AG04450 (cell line): Measurements from ENCODE around the gene TXNDC16. TPM values are rescaled to one million over a fixed set of nuclear protein-coding genes. Genes with fewer than 3 reads are reported as not detected.
"Not testable (repeated sequence)": the region's sequence is repeated elsewhere in the genome, so short reads cannot be mapped to it uniquely, and the experiment has no call there.

Experiments used
- CTCF ChIA-PET: fragments of 300-600, 350-600 bp; formaldehyde crosslinking; extraction: SDS; loops from one replicate; lab custom pipeline; 2022; ENCODE audit warnings: antibody characterized with exemption, inconsistent platforms; lab: Charles Lee
- POLR2A ChIA-PET: fragments of 350-600 bp; formaldehyde crosslinking; extraction: SDS; loops from one replicate; lab custom pipeline; 2021; ENCODE audit warnings: antibody characterized with exemption, inconsistent platforms; lab: Yijun Ruan, JAX
- DNase-seq: peaks from one replicate; pipeline ENCODE4 v3.0.0-alpha.2; 2011; ENCODE audit warnings: low read depth, low spot score
- H3K27ac ChIP-seq: one replicate; pipeline ENCODE4 v1.5.1; 2012; ENCODE audit warnings: low read depth, low read length, control low read depth
- H3K27me3 ChIP-seq: one replicate; pipeline ENCODE4 v1.6.0; 2012; ENCODE audit warnings: low read length; ENCODE audit not compliant: control insufficient read depth, insufficient read depth
- H3K4me3 ChIP-seq: 2 replicates; pipeline ENCODE4 v1.5.1; 2011; ENCODE audit warnings: mild to moderate bottlenecking, low read depth, low read length, control low read depth
- H3K9me3 ChIP-seq: 2 replicates; pipeline ENCODE4 v1.5.1; 2012; ENCODE audit warnings: low read length; ENCODE audit not compliant: control insufficient read depth, insufficient read depth
- polyA plus RNA-seq: library from polyadenylated mRNA; depleted of rRNA; stranded (reverse); fragments of >200 nt; gene quantifications from 2 replicates; pipeline ENCODE4 v1.2.3, GENCODE V29; 2011
- TF ChIP-seq, protein P1 (sequence below): IDR thresholded peaks from 2 replicates; pipeline ENCODE4 v1.5.1; 2011; ENCODE audit warnings: low read depth, low read length, control low read depth, inconsistent platforms

Gene TXNDC16
- polyA plus RNA-seq, 1 experiment: 3.8 TPM

DNA sequence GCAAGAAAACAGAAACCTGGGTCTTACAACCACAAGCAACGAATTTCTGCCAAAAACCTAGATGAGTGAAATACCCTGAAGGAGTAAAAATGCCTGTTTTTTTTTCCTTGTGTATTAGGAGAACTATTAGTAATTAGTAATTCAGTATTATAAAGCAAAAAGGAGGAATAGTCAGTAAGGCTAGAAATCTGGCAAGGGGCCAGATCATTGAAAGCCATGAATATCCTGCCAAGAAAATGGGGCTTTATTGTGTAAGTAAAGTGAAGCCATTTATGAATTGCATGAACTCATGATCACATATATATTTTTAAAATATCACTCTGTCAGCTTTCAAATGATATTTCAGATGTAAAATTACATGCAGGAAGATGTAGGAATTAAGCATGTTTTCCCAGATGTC lies 57.9 kb downstream of the TXNDC16 start:
- no peak overlapping the region for H3K4me3 ChIP-seq
- DNase-seq: no peak
- no peak overlapping the region for H3K27ac ChIP-seq
- H3K9me3 ChIP-seq: peaks cover 4% of the 10 kb centered on the region
- CTCF ChIA-PET: no interaction called here
- POLR2A ChIA-PET: no interaction called here
- TF ChIP-seq, protein P1, sequence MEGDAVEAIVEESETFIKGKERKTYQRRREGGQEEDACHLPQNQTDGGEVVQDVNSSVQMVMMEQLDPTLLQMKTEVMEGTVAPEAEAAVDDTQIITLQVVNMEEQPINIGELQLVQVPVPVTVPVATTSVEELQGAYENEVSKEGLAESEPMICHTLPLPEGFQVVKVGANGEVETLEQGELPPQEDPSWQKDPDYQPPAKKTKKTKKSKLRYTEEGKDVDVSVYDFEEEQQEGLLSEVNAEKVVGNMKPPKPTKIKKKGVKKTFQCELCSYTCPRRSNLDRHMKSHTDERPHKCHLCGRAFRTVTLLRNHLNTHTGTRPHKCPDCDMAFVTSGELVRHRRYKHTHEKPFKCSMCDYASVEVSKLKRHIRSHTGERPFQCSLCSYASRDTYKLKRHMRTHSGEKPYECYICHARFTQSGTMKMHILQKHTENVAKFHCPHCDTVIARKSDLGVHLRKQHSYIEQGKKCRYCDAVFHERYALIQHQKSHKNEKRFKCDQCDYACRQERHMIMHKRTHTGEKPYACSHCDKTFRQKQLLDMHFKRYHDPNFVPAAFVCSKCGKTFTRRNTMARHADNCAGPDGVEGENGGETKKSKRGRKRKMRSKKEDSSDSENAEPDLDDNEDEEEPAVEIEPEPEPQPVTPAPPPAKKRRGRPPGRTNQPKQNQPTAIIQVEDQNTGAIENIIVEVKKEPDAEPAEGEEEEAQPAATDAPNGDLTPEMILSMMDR: no peak
- H3K27me3 ChIP-seq: no peaks in the 10 kb centered on the region

DNA sequence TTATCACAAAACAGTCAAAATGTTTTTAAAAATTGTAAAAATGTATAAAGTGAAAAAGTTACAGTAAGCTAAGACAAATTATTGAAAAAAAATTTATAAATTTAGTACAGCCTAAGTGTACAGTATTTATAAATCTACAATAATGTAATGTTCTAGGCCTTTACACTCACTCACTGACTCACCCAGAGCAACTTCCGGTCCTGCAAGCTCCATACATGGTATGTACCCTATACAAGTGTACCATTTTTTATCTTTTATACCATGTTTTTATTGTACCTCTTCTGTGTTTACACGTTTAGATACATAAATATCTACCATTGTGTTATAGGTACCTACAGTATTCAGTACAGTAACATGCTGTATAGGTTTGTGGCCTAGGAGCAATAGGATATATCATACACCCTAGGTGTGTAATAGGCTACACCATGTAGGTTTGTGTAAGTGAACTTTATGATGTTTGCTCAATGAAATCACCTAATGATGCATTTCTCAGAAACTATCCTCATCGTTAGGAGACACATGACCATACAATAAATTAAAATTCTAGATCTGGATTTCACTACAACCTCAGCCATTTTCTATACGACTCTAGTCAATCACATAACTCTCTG lies 66.8 kb downstream of the TXNDC16 start:
- CTCF ChIA-PET: no interaction called here
- TF ChIP-seq, protein P1: no peak
- POLR2A ChIA-PET: no interaction called here

DNA sequence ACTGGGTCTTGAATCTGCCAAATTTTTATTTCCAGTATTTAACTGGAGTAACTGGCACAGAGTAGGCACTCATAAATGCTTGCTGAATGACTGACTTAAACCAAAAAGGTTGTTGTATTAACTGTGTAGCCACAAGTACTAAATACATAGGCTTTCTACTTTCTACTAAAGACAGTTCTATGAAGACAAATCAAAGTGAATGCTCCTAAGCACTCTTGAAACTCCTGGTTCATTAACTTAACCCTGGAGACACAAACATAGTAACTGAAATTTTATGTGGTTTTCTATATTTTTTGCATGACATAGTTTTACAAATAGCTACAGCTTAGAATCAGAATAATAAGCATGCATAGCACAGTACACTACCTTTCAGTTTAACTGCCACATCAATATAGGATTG lies 70.4 kb downstream of the TXNDC16 start:
- POLR2A ChIA-PET: no interaction called here
- no peaks in the 10 kb centered on the region for H3K9me3 ChIP-seq
- DNase-seq: no peak
- no peak overlapping the region for H3K4me3 ChIP-seq
- CTCF ChIA-PET: no interaction called here
- TF ChIP-seq, protein P1: no peak
- no peaks in the 10 kb centered on the region for H3K27me3 ChIP-seq
- H3K27ac ChIP-seq: no peak overlapping the region

More for the DNA sequence above, 66.8 kb downstream of the TXNDC16 start:
- Histone ChIP-seq H3K4me3 (no peak overlapping the region), H3K9me3 (no peaks in the 10 kb centered on the region), H3K27me3 (no peaks in the 10 kb centered on the region), H3K27ac (no peak overlapping the region)
- no peak for DNase-seq

DNA sequence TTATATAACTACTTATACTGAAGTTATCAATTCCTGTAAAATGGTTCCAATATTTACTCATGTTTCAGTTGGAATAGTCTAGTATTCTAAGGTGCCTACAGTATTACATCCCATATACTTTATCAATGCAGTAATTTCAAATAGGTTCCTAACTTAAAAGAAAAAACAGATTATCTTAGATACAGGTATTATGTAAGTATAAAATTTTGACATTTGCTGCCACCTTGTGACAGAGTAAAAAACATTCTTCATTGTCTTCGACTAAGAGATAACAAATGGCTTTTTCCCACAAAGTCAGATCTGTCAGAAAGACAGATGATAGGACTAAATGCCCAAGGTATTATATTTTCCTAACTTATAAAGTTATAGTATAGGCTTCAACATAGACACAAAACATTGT lies 78.7 kb downstream of the TXNDC16 start:
- ChIA-PET CTCF (no interaction called here), POLR2A (no interaction called here)
- Histone ChIP-seq H3K9me3 (no peaks in the 10 kb centered on the region), H3K4me3 (no peak overlapping the region), H3K27ac (no peak overlapping the region), H3K27me3 (no peaks in the 10 kb centered on the region)
- no peak for DNase-seq
- TF ChIP-seq, protein P1: 0 out of 2 replicates have a peak, but pooled peaks have one; percentile 33

DNA sequence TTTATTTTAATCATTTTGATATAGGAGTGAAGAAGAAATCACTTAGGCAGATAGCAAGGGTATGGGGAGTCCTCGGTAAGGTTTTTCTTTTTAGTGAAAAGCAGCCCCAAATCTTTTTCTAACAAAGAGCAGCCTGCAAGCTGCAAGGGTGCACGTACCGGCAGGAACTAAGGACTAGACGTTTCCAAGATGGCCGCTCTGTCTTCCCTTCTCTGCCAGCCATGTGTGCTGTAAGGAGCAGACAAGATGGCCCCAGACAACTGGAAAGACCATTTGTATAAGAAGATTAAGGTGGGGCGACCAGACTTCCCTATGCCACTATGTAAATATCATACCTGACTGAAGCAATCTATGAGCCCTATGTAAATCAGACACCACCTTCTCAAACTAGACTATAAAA lies 79.6 kb downstream of the TXNDC16 start:
- ChIA-PET POLR2A (no interaction called here), CTCF (interaction anchor here (1.0 kb wide), 1 partner anchor 173 kb away, joined by 3 read pairs; no protein-coding TSS in a partner anchor)
- H3K4me3 ChIP-seq: no peak overlapping the region
- no peak for DNase-seq
- no peaks in the 10 kb centered on the region for H3K27me3 ChIP-seq
- no peaks in the 10 kb centered on the region for H3K9me3 ChIP-seq
- TF ChIP-seq, protein P1: no peak
- no peak overlapping the region for H3K27ac ChIP-seq

DNA sequence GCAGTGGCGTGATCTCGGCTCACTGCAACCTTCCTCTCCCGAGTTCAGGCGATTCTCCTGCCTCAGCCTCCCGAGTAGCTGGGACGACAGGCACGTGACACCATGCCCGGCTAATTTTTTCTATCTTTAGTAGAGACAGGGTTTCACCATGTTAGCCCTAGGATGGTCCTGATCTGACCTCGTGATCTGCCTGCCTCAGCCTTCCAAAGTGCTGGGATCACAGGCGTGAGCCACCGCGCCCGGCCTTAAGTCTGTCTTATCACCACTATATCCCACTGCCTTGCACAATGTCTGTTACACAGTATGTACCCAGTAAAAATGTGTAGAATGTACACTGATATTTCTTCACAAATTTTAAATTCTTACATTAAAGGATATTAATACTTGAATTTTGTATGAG lies 80.1 kb downstream of the TXNDC16 start:
- H3K4me3 ChIP-seq, H3K27ac ChIP-seq, DNase-seq, H3K27me3 ChIP-seq, POLR2A ChIA-PET, H3K9me3 ChIP-seq: not testable (repeated sequence)
- CTCF ChIA-PET: interaction anchor here (1.0 kb wide), 1 partner anchor 172 kb away, joined by 3 read pairs; no protein-coding TSS in a partner anchor
